GM23248 (cell line): ENCODE data around the gene ODAD4.

Experiments
- EZH2 ChIP-seq: fragments of 200-600 bp; sonication (generic); IDR thresholded peaks from 2 replicates; pipeline ENCODE4 v1.6.1; 2018; ENCODE audit warnings: antibody characterized with exemption, mild to moderate bottlenecking; ENCODE audit not compliant: insufficient read depth, poor library complexity, severe bottlenecking
- EZH2phosphoT487 ChIP-seq: fragments of 200-600 bp; sonication (generic); IDR thresholded peaks from 2 replicates; pipeline ENCODE4 v1.6.1; 2018; ENCODE audit warnings: antibody characterized with exemption, moderate library complexity, mild to moderate bottlenecking, low read depth; ENCODE audit not compliant: insufficient read depth

DNA sequence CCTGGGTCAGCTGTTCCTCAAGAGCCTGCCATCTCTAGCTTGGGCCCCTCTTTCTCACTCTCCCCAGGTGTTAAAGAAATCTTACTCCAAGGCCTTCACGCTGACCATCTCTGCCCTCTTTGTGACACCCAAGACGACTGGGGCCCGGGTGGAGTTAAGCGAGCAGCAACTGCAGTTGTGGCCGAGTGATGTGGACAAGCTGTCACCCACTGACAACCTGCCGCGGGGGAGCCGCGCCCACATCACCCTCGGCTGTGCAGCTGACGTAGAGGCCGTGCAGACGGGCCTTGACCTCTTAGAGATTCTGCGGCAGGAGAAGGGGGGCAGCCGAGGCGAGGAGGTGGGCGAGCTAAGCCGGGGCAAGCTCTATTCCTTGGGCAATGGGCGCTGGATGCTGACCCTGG, 43.0 kb downstream of the ODAD4 start:
- no peak for TF ChIP-seq EZH2phosphoT487
- no peak for TF ChIP-seq EZH2
